Mesenchymal stem cell (in vitro differentiated cells and primary cell): ENCODE measurements around the gene AKAP1.

ENCODE experiments used
- DNase-seq: peaks from one replicate; pipeline ENCODE4 v3.0.0-alpha.2; 2013
- H2AFZ ChIP-seq: one replicate; pipeline ENCODE4 v1.6.1; 2013; ENCODE audit warnings: low read depth, mild to moderate bottlenecking, control low read depth, inconsistent platforms, low read length, moderate library complexity
- H2AK5ac ChIP-seq: 2 replicates; pipeline ENCODE4 v1.6.1; 2013; ENCODE audit warnings: low read length, moderate library complexity, mild to moderate bottlenecking, inconsistent platforms; ENCODE audit not compliant: severe bottlenecking
- H2BK120ac ChIP-seq: one replicate; pipeline ENCODE4 v1.6.1; 2013; ENCODE audit warnings: low read depth, mild to moderate bottlenecking, inconsistent platforms, low read length, moderate library complexity
- H2BK12ac ChIP-seq, 2 experiments: one replicate each; pipeline ENCODE4 v1.6.1; 2013; ENCODE audit warnings: inconsistent platforms in 2 of 2, low read length in 2 of 2, mild to moderate bottlenecking in 2 of 2, moderate library complexity in 2 of 2, control low read depth in 1 of 2
- H2BK15ac ChIP-seq: one replicate; pipeline ENCODE4 v1.6.1; 2013; ENCODE audit warnings: mild to moderate bottlenecking, low read depth, inconsistent platforms; ENCODE audit not compliant: poor library complexity, severe bottlenecking
- H2BK5ac ChIP-seq: 2 replicates; pipeline ENCODE4 v1.6.1; 2013; ENCODE audit warnings: low read depth, mild to moderate bottlenecking, low read length, control low read depth, inconsistent platforms; ENCODE audit not compliant: poor library complexity, severe bottlenecking
- H3K14ac ChIP-seq, 2 experiments: one replicate each; pipeline ENCODE4 v1.6.1; 2013; ENCODE audit warnings: inconsistent platforms in 2 of 2, low read length in 2 of 2, control low read depth in 1 of 2, mild to moderate bottlenecking in 1 of 2, moderate library complexity in 1 of 2
- H3K18ac ChIP-seq, 2 experiments: one replicate each; pipeline ENCODE4 v1.6.1; 2013; ENCODE audit warnings: inconsistent platforms in 2 of 2, low read length in 2 of 2, control low read depth in 1 of 2, low read depth in 1 of 2, mild to moderate bottlenecking in 1 of 2
- H3K23ac ChIP-seq, 2 experiments: one replicate each; pipeline ENCODE4 v1.6.1; 2013; ENCODE audit warnings: inconsistent platforms in 2 of 2, low read length in 2 of 2, mild to moderate bottlenecking in 2 of 2, moderate library complexity in 2 of 2, control low read depth in 1 of 2
- H3K27ac ChIP-seq: 2 replicates; pipeline ENCODE4 v1.5.1; 2013; ENCODE audit warnings: mild to moderate bottlenecking, moderate library complexity, low read length, control low read depth, inconsistent platforms; ENCODE audit not compliant: poor library complexity, severe bottlenecking
- H3K27me3 ChIP-seq, 2 experiments: 2 replicates each; pipeline versions ENCODE4 v1.6.1 to v1.7.0; 2013; ENCODE audit warnings: low read length in 2 of 2, mild to moderate bottlenecking in 2 of 2, moderate library complexity in 2 of 2, control low read depth in 1 of 2, inconsistent platforms in 1 of 2; ENCODE audit not compliant: control insufficient read depth in 1 of 2, insufficient read depth in 1 of 2
- H3K36me3 ChIP-seq, 2 experiments: 2 replicates each; pipeline versions ENCODE4 v1.6.1 to v1.7.0; 2013; ENCODE audit warnings: low read length in 2 of 2, control low read depth in 1 of 2, inconsistent platforms in 1 of 2, low read depth in 1 of 2, mild to moderate bottlenecking in 1 of 2; ENCODE audit not compliant: insufficient read depth in 2 of 2, control insufficient read depth in 1 of 2
- H3K4ac ChIP-seq, 2 experiments: one replicate each; pipeline ENCODE4 v1.6.1; 2013; ENCODE audit warnings: inconsistent platforms in 2 of 2, low read length in 2 of 2, mild to moderate bottlenecking in 2 of 2, moderate library complexity in 2 of 2, control low read depth in 1 of 2, low read depth in 1 of 2
- H3K4me1 ChIP-seq: 2 replicates; pipeline ENCODE4 v1.6.1; 2013; ENCODE audit warnings: low read depth, low read length, control low read depth; ENCODE audit not compliant: control insufficient read depth, insufficient read depth
- H3K4me2 ChIP-seq: 2 replicates; pipeline ENCODE4 v1.6.1; 2013; ENCODE audit warnings: low read length, mild to moderate bottlenecking, inconsistent platforms; ENCODE audit not compliant: poor library complexity, severe bottlenecking
- H3K4me3 ChIP-seq, 2 experiments: 2 replicates each; pipeline versions ENCODE4 v1.5.1 to v1.7.0; 2013; ENCODE audit warnings: low read length in 2 of 2, mild to moderate bottlenecking in 2 of 2, control low read depth in 1 of 2, low read depth in 1 of 2; ENCODE audit not compliant: insufficient read depth in 1 of 2
- H3K79me1 ChIP-seq: replicated peaks from 2 replicates; pipeline ENCODE4 v1.6.1; 2013; ENCODE audit warnings: mild to moderate bottlenecking, control low read depth, low read length, inconsistent platforms; ENCODE audit not compliant: poor library complexity, severe bottlenecking
- H3K9ac ChIP-seq: 2 replicates; pipeline ENCODE4 v1.7.0; 2013; ENCODE audit warnings: mild to moderate bottlenecking, low read length, moderate library complexity
- H3K9me3 ChIP-seq: 2 replicates; pipeline ENCODE4 v1.7.0; 2013; ENCODE audit warnings: mild to moderate bottlenecking, low read length; ENCODE audit not compliant: control insufficient read depth
- H4K8ac ChIP-seq: one replicate; pipeline ENCODE4 v1.6.1; 2013; ENCODE audit warnings: inconsistent platforms, mild to moderate bottlenecking, low read length, moderate library complexity
- H4K91ac ChIP-seq: one replicate; pipeline ENCODE4 v1.6.1; 2013; ENCODE audit warnings: mild to moderate bottlenecking, low read length, inconsistent platforms
- WGBS: methylation state at CpG from one replicate; pipeline ENCODE4 v1.1.7; 2013; ENCODE audit warnings: mixed read lengths; 5-methylcytosine and 5-hydroxymethylcytosine counted together

Gene AKAP1

GRCh38 chr17:57046749-57047148, 38.3 kb upstream of the AKAP1 start:
- Histone ChIP-seq H2BK15ac (no peak overlapping the region), H4K8ac (no peak overlapping the region)

GRCh38 chr17:57048096-57048495, 37.0 kb upstream of the AKAP1 start:
- no peak overlapping the region for H2BK120ac ChIP-seq
- H3K4me1 ChIP-seq, result no peaks in the 10 kb centered on the region
- H3K4ac ChIP-seq, result no peak overlapping the region
- H3K36me3 ChIP-seq, result no peaks in the 10 kb centered on the region
- H3K9me3 ChIP-seq, result no peaks in the 10 kb centered on the region
- no peak for DNase-seq
- H3K18ac ChIP-seq, result no peak overlapping the region
- H3K27ac ChIP-seq, result no peak overlapping the region
- no peak overlapping the region for H2BK5ac ChIP-seq
- H3K9ac ChIP-seq, result no peak overlapping the region
- no peak overlapping the region for H3K23ac ChIP-seq
- H3K4me3 ChIP-seq, result no peak overlapping the region
- H3K27me3 ChIP-seq, result peaks cover 10 to 68% of the 10 kb centered on the region in 2 experiments
- no peak overlapping the region for H4K8ac ChIP-seq
- H2AK5ac ChIP-seq, result no peak overlapping the region
- no peak overlapping the region for H3K14ac ChIP-seq
- no peak overlapping the region for H4K91ac ChIP-seq
- no peak overlapping the region for H2BK12ac ChIP-seq
- H3K4me2 ChIP-seq, result no peak overlapping the region
- no peak overlapping the region for H2BK15ac ChIP-seq
- H3K79me1 ChIP-seq, result no peaks in the 10 kb centered on the region
- no peak overlapping the region for H2AFZ ChIP-seq
- 94% methylated on average over 2 of the region's 2 CpGs for WGBS

More at GRCh38 chr17:57046749-57047148, 38.3 kb upstream of the AKAP1 start:
- Histone ChIP-seq H3K4me1 (no peaks in the 10 kb centered on the region), H3K79me1 (no peaks in the 10 kb centered on the region), H2BK120ac (no peak overlapping the region), H3K9me3 (no peaks in the 10 kb centered on the region), H3K18ac (no peak overlapping the region), H2BK5ac (no peak overlapping the region), H3K4ac (no peak overlapping the region), H3K4me3 (no peak overlapping the region), H3K27ac (no peak overlapping the region), H3K9ac (no peak overlapping the region), H3K27me3 (peaks cover 12 to 71% of the 10 kb centered on the region in 2 experiments), H3K23ac (no peak overlapping the region), H4K91ac (no peak overlapping the region), H2BK12ac (no peak overlapping the region), H2AK5ac (no peak overlapping the region), H3K36me3 (no peaks in the 10 kb centered on the region), H3K4me2 (no peak overlapping the region), H3K14ac (no peak overlapping the region), H2AFZ (no peak overlapping the region)
- no peak for DNase-seq
- 96% methylated on average over 12 of the region's 18 CpGs for WGBS

- no peak overlapping the region for H2AFZ ChIP-seq
- no peak overlapping the region for H3K18ac ChIP-seq
- WGBS, result 86% methylated on average over 5 of the region's 5 CpGs
- H3K23ac ChIP-seq, result no peak overlapping the region
- H3K9me3 ChIP-seq, result no peaks in the 10 kb centered on the region
- no peak overlapping the region for H4K91ac ChIP-seq
- no peak overlapping the region for H3K9ac ChIP-seq
- H3K4ac ChIP-seq, result no peak overlapping the region
- no peak overlapping the region for H2BK12ac ChIP-seq
- peak overlapping the region in 1 of 2 experiments; percentile 36 for H3K14ac ChIP-seq
- no peak overlapping the region for H3K4me2 ChIP-seq
- H2BK5ac ChIP-seq, result no peak overlapping the region
- no peak overlapping the region for H3K4me3 ChIP-seq
- H3K27ac ChIP-seq, result no peak overlapping the region
- H3K4me1 ChIP-seq, result no peaks in the 10 kb centered on the region
- peaks cover 5 to 50% of the 10 kb centered on the region in 2 experiments for H3K27me3 ChIP-seq
- no peak for DNase-seq
- H2AK5ac ChIP-seq, result no peak overlapping the region
- H3K79me1 ChIP-seq, result no peaks in the 10 kb centered on the region
- no peak overlapping the region for H2BK15ac ChIP-seq
- H2BK120ac ChIP-seq, result no peak overlapping the region
- no peak overlapping the region for H4K8ac ChIP-seq
- H3K36me3 ChIP-seq, result no peaks in the 10 kb centered on the region
Measured at GRCh38 chr17:57050306-57050705, 34.7 kb upstream of the AKAP1 start.

GRCh38 chr17:57051886-57052361, 33.1 kb upstream of the AKAP1 start:
- Histone ChIP-seq H3K27ac (no peak overlapping the region), H2AK5ac (no peak overlapping the region), H2BK5ac (no peak overlapping the region), H3K27me3 (peaks cover 5 to 35% of the 10 kb centered on the region in 2 experiments), H3K4me1 (no peaks in the 10 kb centered on the region), H2BK12ac (no peak overlapping the region), H3K23ac (no peak overlapping the region), H3K4ac (no peak overlapping the region), H3K79me1 (no peaks in the 10 kb centered on the region), H3K9ac (no peak overlapping the region), H3K4me3 (no peak overlapping the region), H3K18ac (no peak overlapping the region), H3K9me3 (no peaks in the 10 kb centered on the region), H2BK15ac (no peak overlapping the region), H2AFZ (no peak overlapping the region), H3K36me3 (no peaks in the 10 kb centered on the region), H3K14ac (no peak overlapping the region), H4K8ac (no peak overlapping the region), H3K4me2 (no peak overlapping the region), H4K91ac (no peak overlapping the region), H2BK120ac (no peak overlapping the region)
- WGBS, result 73% methylated on average over 5 of the region's 5 CpGs
- no peak for DNase-seq
